ENCODE results near the gene AFF3. TPM values are rescaled to one million over a fixed set of nuclear protein-coding genes. Genes with fewer than 3 reads are reported as not detected.

AFF3 gene
- total and polyA plus RNA-seq, 2 experiments from 2014 or later = 12.0 to 12.8 TPM

DNA sequence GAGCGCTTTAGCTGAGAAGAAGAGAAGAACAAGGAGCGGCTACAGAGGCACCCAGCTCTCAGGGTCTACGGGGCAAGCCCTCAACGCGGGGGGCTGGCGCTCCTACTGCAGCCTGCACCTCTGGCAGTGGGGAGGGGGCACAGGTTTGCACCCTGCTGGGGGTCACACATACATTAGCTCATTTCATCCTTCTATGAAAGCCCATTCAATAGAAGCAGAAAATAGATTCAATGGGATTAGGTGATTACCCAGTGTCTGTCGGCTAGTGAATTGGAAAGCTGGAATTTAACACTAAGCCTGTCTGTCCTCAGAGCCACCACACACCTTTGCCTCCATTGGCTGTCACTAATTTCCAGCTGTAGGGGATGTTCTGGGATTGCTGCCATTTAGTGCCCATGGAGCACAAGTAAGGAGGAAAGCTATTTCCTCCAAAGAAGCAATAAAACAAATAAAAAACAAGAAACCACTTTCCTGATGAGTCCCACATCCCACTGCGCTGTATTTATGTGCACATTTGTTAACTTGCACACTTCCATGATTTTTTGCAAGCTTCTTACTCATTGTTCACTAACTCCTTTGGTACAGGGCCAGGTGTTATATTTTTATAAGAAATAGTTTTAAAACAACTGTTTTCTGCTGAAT lies 333.0 kb downstream of the AFF3 start:
- Histone ChIP-seq H3K27me3 (no peaks in the 10 kb centered on the region), H3K4me1 (ENCODE audit: low read depth) (no peaks in the 10 kb centered on the region), H3K9me3 (ENCODE audit: low read depth) (no peaks in the 10 kb centered on the region), H3K27ac (no peak overlapping the region), H3K36me3 (no peaks in the 10 kb centered on the region), H3K4me3 (no peak overlapping the region)
- no peak for DNase-seq (ENCODE audit: low read depth in 1 of 2, low spot score in 1 of 2)
- no peak for TF ChIP-seq CTCF (IDR thresholded peaks at IDR 0.05; ENCODE audit: low read depth, low read length)

GRCh38 chr2:99808361-99809200 lies 333.8 kb downstream of the AFF3 start:
- H3K4me1 ChIP-seq (ENCODE audit: low read depth) = no peaks in the 10 kb centered on the region
- no peak overlapping the region for H3K27ac ChIP-seq
- no peak for TF ChIP-seq CTCF (IDR thresholded peaks at IDR 0.05; ENCODE audit: low read depth, low read length)
- no peaks in the 10 kb centered on the region for H3K9me3 ChIP-seq (ENCODE audit: low read depth)
- H3K36me3 ChIP-seq = no peaks in the 10 kb centered on the region
- H3K27me3 ChIP-seq = no peaks in the 10 kb centered on the region
- no peak overlapping the region for H3K4me3 ChIP-seq
- DNase-seq (ENCODE audit: low read depth in 1 of 2, low spot score in 1 of 2) = no peak

DNA sequence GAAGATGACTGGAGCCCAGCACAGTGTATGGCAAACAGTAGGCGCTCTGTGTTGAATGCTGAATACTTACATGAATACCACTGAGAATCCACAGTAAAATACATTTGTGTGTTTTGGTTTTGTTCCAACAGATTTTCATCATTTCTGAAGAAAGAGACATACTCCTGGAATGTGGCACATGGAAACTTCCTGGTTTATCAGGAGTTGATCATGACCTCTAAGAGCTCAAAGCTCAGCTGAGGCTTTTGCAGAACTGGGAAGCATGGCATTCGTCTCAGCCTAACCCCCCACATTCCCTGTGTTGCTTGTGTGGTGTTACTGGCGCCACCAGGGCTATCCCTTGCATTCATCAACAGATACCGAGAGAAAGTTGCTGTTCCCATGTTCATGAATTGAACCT lies 335.6 kb downstream of the AFF3 start:
- no peak overlapping the region for H3K4me3 ChIP-seq
- H3K9me3 ChIP-seq (ENCODE audit: low read depth) = no peaks in the 10 kb centered on the region
- no peaks in the 10 kb centered on the region for H3K4me1 ChIP-seq (ENCODE audit: low read depth)
- H3K27me3 ChIP-seq = no peaks in the 10 kb centered on the region
- no peak for DNase-seq (ENCODE audit: low read depth in 1 of 2, low spot score in 1 of 2)
- TF ChIP-seq CTCF (IDR thresholded peaks at IDR 0.05; ENCODE audit: low read depth, low read length) = no peak
- H3K27ac ChIP-seq = no peak overlapping the region
- no peaks in the 10 kb centered on the region for H3K36me3 ChIP-seq

DNA sequence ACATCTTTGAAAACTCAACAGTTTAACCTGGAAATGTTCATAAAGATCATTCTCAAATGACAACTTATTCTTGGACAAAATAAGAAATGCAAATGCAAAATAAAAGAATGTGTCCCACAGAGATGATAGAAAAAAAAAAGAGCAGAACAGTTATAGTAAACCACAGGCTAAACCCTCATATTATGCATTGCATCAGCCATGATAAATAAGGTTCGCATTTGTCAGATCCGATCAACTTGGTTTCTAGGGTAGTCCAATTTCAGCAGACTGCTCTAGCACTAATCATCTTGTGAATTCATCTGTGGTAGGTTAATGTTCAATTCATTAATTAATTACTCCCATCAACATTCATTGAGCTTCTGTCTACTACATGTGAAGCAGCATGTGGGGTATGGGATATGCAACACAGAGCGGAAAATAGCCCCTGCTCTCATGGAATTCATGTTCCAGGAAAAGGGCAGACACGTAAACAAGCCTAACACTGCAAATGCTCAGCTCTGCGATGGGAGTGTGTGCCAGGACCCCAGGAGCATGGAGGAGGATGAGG lies 336.4 kb downstream of the AFF3 start:
- H3K4me1 ChIP-seq (ENCODE audit: low read depth) = no peaks in the 10 kb centered on the region
- DNase-seq (ENCODE audit: low read depth in 1 of 2, low spot score in 1 of 2) = no peak
- no peak for TF ChIP-seq CTCF (IDR thresholded peaks at IDR 0.05; ENCODE audit: low read depth, low read length)
- H3K27me3 ChIP-seq = no peaks in the 10 kb centered on the region
- no peaks in the 10 kb centered on the region for H3K36me3 ChIP-seq
- H3K9me3 ChIP-seq (ENCODE audit: low read depth) = no peaks in the 10 kb centered on the region
- no peak overlapping the region for H3K27ac ChIP-seq
- H3K4me3 ChIP-seq = no peak overlapping the region

- no peak for DNase-seq (ENCODE audit: low read depth in 1 of 2, low spot score in 1 of 2)
- no peak for TF ChIP-seq CTCF (IDR thresholded peaks at IDR 0.05; ENCODE audit: low read depth, low read length)
- Histone ChIP-seq H3K27ac (no peak overlapping the region), H3K9me3 (ENCODE audit: low read depth) (no peaks in the 10 kb centered on the region), H3K4me1 (ENCODE audit: low read depth) (no peaks in the 10 kb centered on the region), H3K4me3 (no peak overlapping the region), H3K36me3 (no peaks in the 10 kb centered on the region), H3K27me3 (no peaks in the 10 kb centered on the region)
These were observed 338.5 kb downstream of the AFF3 start for GRCh38 chr2:99803846-99804245.

Data from cardiac muscle cell (in vitro differentiated cells and primary cell).